ENCODE results near the gene STIM1. TPM values are rescaled to one million over a fixed set of nuclear protein-coding genes. Genes with fewer than 3 reads are reported as not detected.

The STIM1 gene
- total RNA-seq, 2 donors from 2014 or later, result 129 to 157 TPM

- H3K4me1 Mint-ChIP-seq (ENCODE audit: low read depth), result peaks cover 74% of the 10 kb centered on the region
- ATAC-seq (replicated peaks in 1 of 2) (no peak), DNase-seq (no peak)
- H3K4me3 Mint-ChIP-seq, result no peak overlapping the region
- H3K9me3 Mint-ChIP-seq, result no peaks in the 10 kb centered on the region
- H3K27ac Mint-ChIP-seq, result peak overlapping the region; percentile 9
- peaks cover 2 to 8% of the 10 kb centered on the region in 2 donors for H3K36me3 Mint-ChIP-seq (ENCODE audit: insufficient read depth in 2 of 2)
- no peaks in the 10 kb centered on the region for H3K27me3 Mint-ChIP-seq (ENCODE audit: low read depth)
Observed at GRCh38 chr11:3981084-3981633, 125.7 kb downstream of the STIM1 start.

- H3K27ac Mint-ChIP-seq, result peak overlapping the region; percentile 67
- peaks cover 66% of the 10 kb centered on the region for H3K4me1 Mint-ChIP-seq (ENCODE audit: low read depth)
- no peaks in the 10 kb centered on the region for H3K27me3 Mint-ChIP-seq (ENCODE audit: low read depth)
- DNase-seq, result no peak
- H3K9me3 Mint-ChIP-seq, result no peaks in the 10 kb centered on the region
- ATAC-seq (replicated peaks in 1 of 2), result peak in 1 of 2 donors; percentile 25
- peaks cover 2 to 8% of the 10 kb centered on the region in 2 donors for H3K36me3 Mint-ChIP-seq (ENCODE audit: insufficient read depth in 2 of 2)
- H3K4me3 Mint-ChIP-seq, result peak overlapping the region in 1 of 2 donors; percentile 14
Observed at GRCh38 chr11:3982431-3982830, 127.0 kb downstream of the STIM1 start.

- H3K4me3 Mint-ChIP-seq, result no peak overlapping the region
- no peak for ATAC-seq (replicated peaks in 1 of 2)
Observed at GRCh38 chr11:3983101-3983500, 127.6 kb downstream of the STIM1 start.

GRCh38 chr11:3984896-3985295 lies 129.4 kb downstream of the STIM1 start:
- peak overlapping the region in 1 of 2 donors; percentile 19 for H3K4me3 Mint-ChIP-seq
- H3K27me3 Mint-ChIP-seq (ENCODE audit: low read depth), result no peaks in the 10 kb centered on the region
- DNase-seq (peak; percentile 56 to 59), ATAC-seq (replicated peaks in 1 of 2) (peak; percentile 84 to 88)
- peaks cover 1 to 10% of the 10 kb centered on the region in 2 donors for H3K36me3 Mint-ChIP-seq (ENCODE audit: insufficient read depth in 2 of 2)
- H3K27ac Mint-ChIP-seq, result peak overlapping the region; percentile 85
- H3K4me1 Mint-ChIP-seq (ENCODE audit: low read depth), result peaks cover 77% of the 10 kb centered on the region
- H3K9me3 Mint-ChIP-seq, result no peaks in the 10 kb centered on the region

More at GRCh38 chr11:3983101-3983500, 127.6 kb downstream of the STIM1 start:
- Mint-ChIP-seq H3K36me3 (ENCODE audit: insufficient read depth in 2 of 2) (peaks cover 2 to 8% of the 10 kb centered on the region in 2 donors), H3K27me3 (ENCODE audit: low read depth) (no peaks in the 10 kb centered on the region), H3K27ac (peak overlapping the region; percentile 3), H3K9me3 (no peaks in the 10 kb centered on the region), H3K4me1 (ENCODE audit: low read depth) (peaks cover 71% of the 10 kb centered on the region)
- no peak for DNase-seq

- Mint-ChIP-seq H3K9me3 (no peaks in the 10 kb centered on the region), H3K27me3 (ENCODE audit: low read depth) (no peaks in the 10 kb centered on the region), H3K4me3 (peak overlapping the region in 1 of 2 donors; percentile 33), H3K36me3 (ENCODE audit: insufficient read depth in 2 of 2) (peaks cover 2 to 9% of the 10 kb centered on the region in 2 donors), H3K27ac (peak overlapping the region; percentile 88), H3K4me1 (ENCODE audit: low read depth) (peaks cover 76% of the 10 kb centered on the region)
- DNase-seq (no peak), ATAC-seq (replicated peaks in 1 of 2) (no peak)
Observed at GRCh38 chr11:3985631-3986030, 130.2 kb downstream of the STIM1 start.

- no peak for ATAC-seq (replicated peaks in 1 of 2)
Observed at GRCh38 chr11:3986301-3986700, 130.8 kb downstream of the STIM1 start.

GRCh38 chr11:3989276-3989920 lies 133.9 kb downstream of the STIM1 start:
- no peak overlapping the region for H3K27ac Mint-ChIP-seq
- no peak for ATAC-seq (replicated peaks in 1 of 2)
- H3K9me3 Mint-ChIP-seq, result peaks cover 1 to 5% of the 10 kb centered on the region in 2 donors
- no peaks in the 10 kb centered on the region for H3K27me3 Mint-ChIP-seq (ENCODE audit: low read depth)
- DNase-seq, result no peak
- peaks cover 61% of the 10 kb centered on the region for H3K4me1 Mint-ChIP-seq (ENCODE audit: low read depth)
- H3K4me3 Mint-ChIP-seq, result peak overlapping the region; percentile 31 to 60
- H3K36me3 Mint-ChIP-seq (ENCODE audit: insufficient read depth in 2 of 2), result peaks cover 9 to 25% of the 10 kb centered on the region in 2 donors

More at GRCh38 chr11:3986301-3986700, 130.8 kb downstream of the STIM1 start:
- Mint-ChIP-seq H3K27me3 (ENCODE audit: low read depth) (no peaks in the 10 kb centered on the region), H3K4me1 (ENCODE audit: low read depth) (peaks cover 76% of the 10 kb centered on the region), H3K36me3 (ENCODE audit: insufficient read depth in 2 of 2) (peaks cover 2 to 13% of the 10 kb centered on the region in 2 donors), H3K9me3 (no peaks in the 10 kb centered on the region), H3K4me3 (no peak overlapping the region), H3K27ac (peak overlapping the region; percentile 31)
- DNase-seq, result no peak

GRCh38 chr11:3989921-3990290 lies 134.4 kb downstream of the STIM1 start:
- peak; percentile 70 to 73 for ATAC-seq (replicated peaks in 1 of 2)
- Mint-ChIP-seq H3K27me3 (ENCODE audit: low read depth) (no peaks in the 10 kb centered on the region), H3K36me3 (ENCODE audit: insufficient read depth in 2 of 2) (peaks cover 12 to 30% of the 10 kb centered on the region in 2 donors), H3K9me3 (peaks cover 5 to 9% of the 10 kb centered on the region in 2 donors), H3K4me3 (peak overlapping the region; percentile 31 to 60), H3K4me1 (ENCODE audit: low read depth) (peaks cover 61% of the 10 kb centered on the region), H3K27ac (peak overlapping the region; percentile 10)
- peak in 1 of 2 donors; percentile 21 for DNase-seq

- Mint-ChIP-seq H3K9me3 (peaks cover 8 to 13% of the 10 kb centered on the region in 2 donors), H3K27me3 (ENCODE audit: low read depth) (no peaks in the 10 kb centered on the region), H3K27ac (peak overlapping the region; percentile 10), H3K36me3 (ENCODE audit: insufficient read depth in 2 of 2) (peaks cover 17 to 35% of the 10 kb centered on the region in 2 donors), H3K4me1 (ENCODE audit: low read depth) (peaks cover 61% of the 10 kb centered on the region), H3K4me3 (peak overlapping the region; percentile 31 to 60)
- ATAC-seq (replicated peaks in 1 of 2) (peak in 1 of 2 donors; percentile 33), DNase-seq (no peak)
Observed at GRCh38 chr11:3990406-3990805, 134.9 kb downstream of the STIM1 start.

- no peak for DNase-seq
- Mint-ChIP-seq H3K36me3 (ENCODE audit: insufficient read depth in 2 of 2) (peaks cover 20 to 42% of the 10 kb centered on the region in 2 donors), H3K4me3 (no peak overlapping the region), H3K27me3 (ENCODE audit: low read depth) (no peaks in the 10 kb centered on the region), H3K4me1 (ENCODE audit: low read depth) (peaks cover 73% of the 10 kb centered on the region), H3K9me3 (peaks cover 8 to 13% of the 10 kb centered on the region in 2 donors), H3K27ac (no peak overlapping the region)
- no peak for ATAC-seq (replicated peaks in 1 of 2)
Observed at GRCh38 chr11:3992964-3993363, 137.5 kb downstream of the STIM1 start.

- Mint-ChIP-seq H3K27ac (no peak overlapping the region), H3K4me1 (ENCODE audit: low read depth) (peaks cover 68% of the 10 kb centered on the region), H3K4me3 (no peak overlapping the region), H3K9me3 (peaks cover 8 to 14% of the 10 kb centered on the region in 2 donors), H3K36me3 (ENCODE audit: insufficient read depth in 2 of 2) (peaks cover 21 to 49% of the 10 kb centered on the region in 2 donors), H3K27me3 (ENCODE audit: low read depth) (no peaks in the 10 kb centered on the region)
- DNase-seq (no peak), ATAC-seq (replicated peaks in 1 of 2) (no peak)
Observed at GRCh38 chr11:3994030-3994640, 138.7 kb downstream of the STIM1 start.

- DNase-seq (no peak), ATAC-seq (replicated peaks in 1 of 2) (no peak)
- H3K9me3 Mint-ChIP-seq, result peaks cover 8 to 16% of the 10 kb centered on the region in 2 donors
- H3K27me3 Mint-ChIP-seq (ENCODE audit: low read depth), result no peaks in the 10 kb centered on the region
- peaks cover 21 to 56% of the 10 kb centered on the region in 2 donors for H3K36me3 Mint-ChIP-seq (ENCODE audit: insufficient read depth in 2 of 2)
- no peak overlapping the region for H3K27ac Mint-ChIP-seq
- H3K4me1 Mint-ChIP-seq (ENCODE audit: low read depth), result peaks cover 60% of the 10 kb centered on the region
- H3K4me3 Mint-ChIP-seq, result no peak overlapping the region
Observed at GRCh38 chr11:3995307-3995706, 139.8 kb downstream of the STIM1 start.

GRCh38 chr11:3995949-3996554 lies 140.6 kb downstream of the STIM1 start:
- Mint-ChIP-seq H3K4me3 (peak overlapping the region in 1 of 2 donors; percentile 36), H3K27me3 (ENCODE audit: low read depth) (no peaks in the 10 kb centered on the region), H3K36me3 (ENCODE audit: insufficient read depth in 2 of 2) (peaks cover 22 to 56% of the 10 kb centered on the region in 2 donors), H3K4me1 (ENCODE audit: low read depth) (peaks cover 54% of the 10 kb centered on the region), H3K9me3 (peaks cover 10 to 18% of the 10 kb centered on the region in 2 donors), H3K27ac (no peak overlapping the region)
- DNase-seq (no peak), ATAC-seq (replicated peaks in 1 of 2) (no peak)
